ENCODE results near the gene ANKRD11. TPM values are rescaled to one million over a fixed set of nuclear protein-coding genes. Genes with fewer than 3 reads are reported as not detected.

ANKRD11 gene
- total and polyA plus RNA-seq, 8 donors = 90.7 to 123 (median 98.4) TPM

DNA sequence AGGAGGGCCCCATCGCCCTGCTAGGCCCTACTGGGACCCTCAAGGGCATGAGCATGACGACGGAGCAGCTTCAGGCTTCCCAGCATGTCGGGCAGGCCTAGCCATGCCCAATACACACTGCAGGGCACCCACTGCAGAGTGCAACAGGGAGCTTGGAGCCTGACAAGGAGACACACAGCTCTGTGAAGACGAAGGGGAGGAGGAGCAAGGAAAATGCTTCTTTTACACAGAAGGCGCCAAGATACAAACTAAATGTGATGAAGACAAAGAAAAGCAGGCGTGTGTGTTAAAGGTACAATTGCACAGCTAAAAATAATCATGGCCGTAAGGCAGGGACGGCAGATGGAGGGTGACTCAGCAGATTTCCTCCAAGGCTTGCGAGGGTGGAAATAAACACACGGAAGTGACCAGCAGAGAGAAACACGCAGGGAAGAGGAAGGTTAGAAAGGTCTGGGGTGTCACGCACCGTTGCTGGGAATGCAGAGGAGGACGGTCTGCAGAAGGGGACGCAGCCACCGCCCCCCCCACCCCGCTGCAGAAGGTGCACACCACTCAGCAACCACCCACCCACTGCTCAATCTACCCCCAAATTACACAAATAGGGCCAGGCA lies 164.4 kb downstream of the ANKRD11 start:
- H3K4me3 ChIP-seq = no peak overlapping the region
- intact Hi-C loops (cut with DNase I) = no loop called here
- H3K36me3 ChIP-seq = no peaks in the 10 kb centered on the region
- ATAC-seq (peak; percentile 57), DNase-seq (peak in 2 of 4 donors; percentile 71 to 77)
- H3K27me3 ChIP-seq = no peaks in the 10 kb centered on the region
- H3K4me1 ChIP-seq = peaks cover 24 to 88% of the 10 kb centered on the region in 2 donors
- TF ChIP-seq, protein P1, sequence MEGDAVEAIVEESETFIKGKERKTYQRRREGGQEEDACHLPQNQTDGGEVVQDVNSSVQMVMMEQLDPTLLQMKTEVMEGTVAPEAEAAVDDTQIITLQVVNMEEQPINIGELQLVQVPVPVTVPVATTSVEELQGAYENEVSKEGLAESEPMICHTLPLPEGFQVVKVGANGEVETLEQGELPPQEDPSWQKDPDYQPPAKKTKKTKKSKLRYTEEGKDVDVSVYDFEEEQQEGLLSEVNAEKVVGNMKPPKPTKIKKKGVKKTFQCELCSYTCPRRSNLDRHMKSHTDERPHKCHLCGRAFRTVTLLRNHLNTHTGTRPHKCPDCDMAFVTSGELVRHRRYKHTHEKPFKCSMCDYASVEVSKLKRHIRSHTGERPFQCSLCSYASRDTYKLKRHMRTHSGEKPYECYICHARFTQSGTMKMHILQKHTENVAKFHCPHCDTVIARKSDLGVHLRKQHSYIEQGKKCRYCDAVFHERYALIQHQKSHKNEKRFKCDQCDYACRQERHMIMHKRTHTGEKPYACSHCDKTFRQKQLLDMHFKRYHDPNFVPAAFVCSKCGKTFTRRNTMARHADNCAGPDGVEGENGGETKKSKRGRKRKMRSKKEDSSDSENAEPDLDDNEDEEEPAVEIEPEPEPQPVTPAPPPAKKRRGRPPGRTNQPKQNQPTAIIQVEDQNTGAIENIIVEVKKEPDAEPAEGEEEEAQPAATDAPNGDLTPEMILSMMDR (IDR thresholded peaks at IDR 0.05) = no peak
- H3K9me3 ChIP-seq = no peaks in the 10 kb centered on the region
- peak overlapping the region; percentile 44 to 81 for H3K27ac ChIP-seq

DNA sequence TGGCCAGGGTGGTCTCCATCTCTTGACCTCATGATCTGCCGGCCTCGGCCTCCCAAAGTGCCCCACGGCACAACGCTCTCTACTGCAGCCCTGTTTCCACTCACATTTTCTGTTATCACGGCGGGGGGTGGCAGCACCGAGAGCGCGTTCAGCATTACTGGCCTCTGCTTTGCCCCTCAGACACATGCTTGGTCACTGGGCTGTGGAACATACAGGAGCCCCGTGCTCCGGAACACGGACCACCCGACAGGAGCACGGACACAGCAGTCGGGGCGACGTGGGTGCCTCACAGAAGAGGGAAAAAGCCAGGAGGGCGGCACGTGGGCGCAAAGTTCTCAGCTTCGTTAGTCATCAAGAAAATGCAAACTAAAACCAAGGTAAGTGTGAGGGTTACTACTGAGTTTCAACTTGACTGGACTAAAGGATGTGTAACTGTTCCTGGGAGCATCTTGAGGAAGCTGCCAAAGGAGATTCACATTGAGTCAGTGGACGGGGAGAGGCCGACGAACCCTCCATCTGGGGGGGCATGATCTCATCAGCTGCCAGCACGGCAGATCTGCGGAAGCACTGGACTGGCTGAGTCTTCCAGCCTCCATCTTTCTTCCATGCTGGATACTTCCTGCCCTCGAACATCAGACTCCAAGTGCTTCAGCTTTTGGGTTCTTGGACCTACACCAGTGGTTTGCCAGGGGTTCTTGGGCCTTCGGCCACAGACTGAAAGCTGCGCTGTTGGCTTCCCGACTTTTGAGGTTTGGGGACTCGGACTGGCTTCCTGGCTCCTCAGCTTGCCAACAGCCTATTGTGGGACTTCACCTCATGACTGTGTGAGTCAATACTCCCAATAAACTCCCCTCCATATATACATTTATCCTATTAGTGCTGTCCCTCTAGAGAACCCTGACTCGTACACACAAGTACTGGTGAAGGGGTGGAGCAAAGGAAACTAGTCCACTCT lies 166.0 kb downstream of the ANKRD11 start:
- intact Hi-C loops (cut with DNase I) = no loop called here
- DNase-seq (peak in 2 of 4 donors; percentile 22 to 57), ATAC-seq (no peak)
- no peaks in the 10 kb centered on the region for H3K36me3 ChIP-seq
- peak overlapping the region in 1 of 2 donors; percentile 81 for H3K27ac ChIP-seq
- H3K4me3 ChIP-seq = no peak overlapping the region
- TF ChIP-seq, protein P1 (IDR thresholded peaks at IDR 0.05) = no peak
- no peaks in the 10 kb centered on the region for H3K9me3 ChIP-seq
- H3K27me3 ChIP-seq = no peaks in the 10 kb centered on the region
- H3K4me1 ChIP-seq = peaks cover 40 to 88% of the 10 kb centered on the region in 2 donors

DNA sequence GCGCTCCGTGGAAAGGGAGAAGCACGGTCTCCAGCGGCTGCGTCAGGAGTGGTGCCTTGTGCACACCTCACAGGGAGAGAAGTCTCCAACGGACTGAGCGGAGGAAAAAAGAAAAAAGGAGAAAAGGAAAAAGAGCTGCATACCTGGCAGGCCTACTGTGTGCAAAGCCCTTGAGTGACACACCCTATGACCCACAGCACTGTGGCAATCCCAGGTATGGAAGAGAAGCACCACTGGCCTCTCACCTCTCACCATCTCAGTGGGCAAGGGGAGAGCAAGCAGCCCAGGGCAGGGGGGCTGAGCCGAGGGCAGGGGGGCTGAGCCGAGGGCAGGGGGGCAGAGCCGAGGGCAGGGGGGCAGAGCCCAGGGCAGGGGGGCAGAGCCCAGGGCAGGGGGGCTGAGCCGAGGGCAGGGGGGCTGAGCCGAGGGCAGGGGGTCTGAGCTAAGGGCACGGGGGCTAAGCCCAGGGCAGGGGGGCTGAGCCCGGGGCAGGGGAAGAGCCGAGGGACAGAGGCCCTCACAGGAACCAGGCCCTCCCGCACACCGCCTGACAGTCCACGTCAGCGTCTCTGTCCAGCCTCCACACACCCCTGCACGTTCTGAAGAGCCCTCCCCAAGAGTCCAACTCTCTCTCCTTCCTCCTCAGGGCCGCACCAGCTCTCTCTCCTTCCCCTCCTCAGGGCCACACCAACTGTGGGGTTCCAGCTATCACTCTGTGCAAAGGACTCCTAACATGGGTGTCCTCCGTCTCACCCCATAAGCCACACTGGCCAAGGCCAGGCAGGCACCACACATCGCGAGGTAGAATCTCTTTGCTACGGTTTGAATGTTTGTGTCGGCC lies 167.0 kb downstream of the ANKRD11 start:
- Histone ChIP-seq H3K4me3 (no peak overlapping the region), H3K9me3 (no peaks in the 10 kb centered on the region), H3K4me1 (peaks cover 41 to 93% of the 10 kb centered on the region in 2 donors), H3K27ac (peak overlapping the region in 1 of 2 donors; percentile 67), H3K27me3 (no peaks in the 10 kb centered on the region), H3K36me3 (no peaks in the 10 kb centered on the region)
- TF ChIP-seq, protein P1 (IDR thresholded peaks at IDR 0.05) = no peak
- intact Hi-C loops (cut with DNase I) = no loop called here
- DNase-seq (peak in 1 of 4 donors; percentile 57), ATAC-seq (no peak)

DNA sequence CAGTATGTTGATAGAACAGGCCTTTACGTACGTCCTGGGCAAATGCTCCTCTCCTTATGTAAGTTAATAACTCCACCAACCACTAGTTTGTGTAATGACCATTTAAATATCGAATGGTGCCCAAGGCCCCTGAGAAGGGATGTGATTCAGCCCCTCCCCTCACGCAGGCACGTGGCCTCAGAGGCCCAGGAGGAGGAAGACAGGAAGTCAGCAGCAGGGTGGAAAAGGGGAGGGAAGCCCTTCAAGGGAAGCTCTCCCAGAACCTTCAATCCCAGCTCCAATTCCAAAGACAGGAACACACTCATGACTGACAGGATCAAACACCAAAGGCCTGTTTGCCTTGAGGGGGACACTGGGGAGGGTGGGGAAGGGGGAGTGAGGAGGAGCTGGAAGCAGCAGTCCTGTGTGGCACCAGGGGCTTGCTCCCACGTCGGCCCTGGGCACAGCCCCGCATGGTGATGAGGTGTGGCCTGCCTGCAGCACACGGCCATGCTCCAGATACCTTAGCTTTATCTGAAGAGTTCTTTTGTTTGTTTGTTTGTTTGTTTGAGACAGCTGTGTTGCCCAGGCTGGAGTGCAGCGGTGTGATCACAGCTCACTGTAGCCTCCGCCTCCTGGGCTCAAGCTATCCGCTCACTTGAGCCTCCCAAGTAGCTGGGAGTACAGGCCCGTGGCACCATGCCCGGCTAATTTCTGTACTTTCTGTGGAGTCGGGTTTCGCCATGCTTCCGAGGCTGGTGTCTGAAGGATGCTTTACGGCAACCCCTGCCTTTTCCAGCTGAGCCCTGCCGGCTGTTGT lies 167.8 kb downstream of the ANKRD11 start:
- peak overlapping the region; percentile 63 to 67 for H3K27ac ChIP-seq
- peaks cover 42 to 100% of the 10 kb centered on the region in 2 donors for H3K4me1 ChIP-seq

More for the DNA sequence above, 167.8 kb downstream of the ANKRD11 start:
- H3K4me3 ChIP-seq = no peak overlapping the region
- H3K36me3 ChIP-seq = no peaks in the 10 kb centered on the region
- H3K9me3 ChIP-seq = no peaks in the 10 kb centered on the region
- DNase-seq (peak in 2 of 4 donors; percentile 74 to 84), ATAC-seq (peak; percentile 34)
- TF ChIP-seq, protein P1 (IDR thresholded peaks at IDR 0.05) = no peak
- intact Hi-C loops (cut with DNase I) = no loop called here
- H3K27me3 ChIP-seq = no peaks in the 10 kb centered on the region

Data from left lung (tissue), 10 donors.